H1 (cell line): Measurements from ENCODE around the gene RAP1GDS1.
"Not testable (repeated sequence)": the region's sequence is repeated elsewhere in the genome, so short reads cannot be mapped to it uniquely, and the experiment has no call there.

Source experiments
- CREB1 ChIP-seq: IDR thresholded peaks from 2 replicates; pipeline ENCODE4 v1.6.1; 2012; ENCODE audit warnings: inconsistent platforms
- NANOG ChIP-seq: IDR thresholded peaks from 2 replicates; pipeline ENCODE4 v1.6.1; 2011; ENCODE audit warnings: low read length, low read depth, mild to moderate bottlenecking, inconsistent platforms; ENCODE audit not compliant: insufficient read depth, poor library complexity, severe bottlenecking

- TF ChIP-seq CREB1, NANOG: not testable (repeated sequence)
Measured at GRCh38 chr4:98329879-98330640, 68.9 kb downstream of the RAP1GDS1 start.
